Measurements from ENCODE around the gene GLCCI1. TPM values are rescaled to one million over a fixed set of nuclear protein-coding genes. Genes with fewer than 3 reads are reported as not detected.

The GLCCI1 gene
- polyA plus RNA-seq, 1 donor from 2014 or later, result 37.2 TPM

DNA sequence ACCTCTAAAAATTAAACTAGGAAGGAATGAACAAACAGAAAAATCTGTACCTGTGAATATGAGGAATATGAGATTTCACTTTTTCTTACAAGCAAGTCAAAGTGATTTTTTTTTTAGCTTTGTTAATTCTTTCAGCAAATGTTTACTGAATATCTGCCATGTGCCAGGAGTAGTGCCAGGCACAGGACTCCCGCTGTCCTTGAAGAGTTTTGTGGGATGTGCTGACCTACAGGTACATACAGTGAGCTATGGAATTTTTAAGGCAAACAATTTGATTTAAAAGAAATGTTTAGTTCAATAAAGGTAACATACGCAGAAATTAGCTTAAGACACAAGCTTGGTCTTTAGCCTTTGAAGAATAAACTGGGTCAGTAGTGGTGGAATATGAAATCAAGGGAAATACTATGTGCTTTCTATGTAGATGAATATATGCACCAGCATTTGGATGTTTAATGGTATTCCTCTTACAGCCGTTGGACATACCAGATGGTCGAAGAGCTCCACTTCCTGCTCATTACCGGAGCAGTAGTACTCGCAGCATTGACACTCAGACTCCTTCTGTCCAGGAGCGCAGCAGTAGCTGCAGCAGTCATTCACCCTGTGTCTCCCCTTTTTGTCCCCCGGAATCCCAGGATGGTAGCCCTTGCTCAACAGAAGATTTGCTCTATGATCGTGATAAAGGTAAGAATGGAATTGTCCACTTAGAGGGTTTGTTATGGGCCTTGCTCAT lies 102.0 kb downstream of the GLCCI1 start:
- TF ChIP-seq POLR2AphosphoS5 (IDR thresholded peaks at IDR 0.05), result no peak
- TF ChIP-seq, protein P1, sequence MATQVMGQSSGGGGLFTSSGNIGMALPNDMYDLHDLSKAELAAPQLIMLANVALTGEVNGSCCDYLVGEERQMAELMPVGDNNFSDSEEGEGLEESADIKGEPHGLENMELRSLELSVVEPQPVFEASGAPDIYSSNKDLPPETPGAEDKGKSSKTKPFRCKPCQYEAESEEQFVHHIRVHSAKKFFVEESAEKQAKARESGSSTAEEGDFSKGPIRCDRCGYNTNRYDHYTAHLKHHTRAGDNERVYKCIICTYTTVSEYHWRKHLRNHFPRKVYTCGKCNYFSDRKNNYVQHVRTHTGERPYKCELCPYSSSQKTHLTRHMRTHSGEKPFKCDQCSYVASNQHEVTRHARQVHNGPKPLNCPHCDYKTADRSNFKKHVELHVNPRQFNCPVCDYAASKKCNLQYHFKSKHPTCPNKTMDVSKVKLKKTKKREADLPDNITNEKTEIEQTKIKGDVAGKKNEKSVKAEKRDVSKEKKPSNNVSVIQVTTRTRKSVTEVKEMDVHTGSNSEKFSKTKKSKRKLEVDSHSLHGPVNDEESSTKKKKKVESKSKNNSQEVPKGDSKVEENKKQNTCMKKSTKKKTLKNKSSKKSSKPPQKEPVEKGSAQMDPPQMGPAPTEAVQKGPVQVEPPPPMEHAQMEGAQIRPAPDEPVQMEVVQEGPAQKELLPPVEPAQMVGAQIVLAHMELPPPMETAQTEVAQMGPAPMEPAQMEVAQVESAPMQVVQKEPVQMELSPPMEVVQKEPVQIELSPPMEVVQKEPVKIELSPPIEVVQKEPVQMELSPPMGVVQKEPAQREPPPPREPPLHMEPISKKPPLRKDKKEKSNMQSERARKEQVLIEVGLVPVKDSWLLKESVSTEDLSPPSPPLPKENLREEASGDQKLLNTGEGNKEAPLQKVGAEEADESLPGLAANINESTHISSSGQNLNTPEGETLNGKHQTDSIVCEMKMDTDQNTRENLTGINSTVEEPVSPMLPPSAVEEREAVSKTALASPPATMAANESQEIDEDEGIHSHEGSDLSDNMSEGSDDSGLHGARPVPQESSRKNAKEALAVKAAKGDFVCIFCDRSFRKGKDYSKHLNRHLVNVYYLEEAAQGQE (IDR thresholded peaks at IDR 0.05; ENCODE audit: borderline replicate concordance), result no peak
- no peak for TF ChIP-seq EZH2 (IDR thresholded peaks at IDR 0.05; ENCODE audit: borderline replicate concordance, insufficient read depth, low read length, poor library complexity, severe bottlenecking)
- TF ChIP-seq, protein P2, sequence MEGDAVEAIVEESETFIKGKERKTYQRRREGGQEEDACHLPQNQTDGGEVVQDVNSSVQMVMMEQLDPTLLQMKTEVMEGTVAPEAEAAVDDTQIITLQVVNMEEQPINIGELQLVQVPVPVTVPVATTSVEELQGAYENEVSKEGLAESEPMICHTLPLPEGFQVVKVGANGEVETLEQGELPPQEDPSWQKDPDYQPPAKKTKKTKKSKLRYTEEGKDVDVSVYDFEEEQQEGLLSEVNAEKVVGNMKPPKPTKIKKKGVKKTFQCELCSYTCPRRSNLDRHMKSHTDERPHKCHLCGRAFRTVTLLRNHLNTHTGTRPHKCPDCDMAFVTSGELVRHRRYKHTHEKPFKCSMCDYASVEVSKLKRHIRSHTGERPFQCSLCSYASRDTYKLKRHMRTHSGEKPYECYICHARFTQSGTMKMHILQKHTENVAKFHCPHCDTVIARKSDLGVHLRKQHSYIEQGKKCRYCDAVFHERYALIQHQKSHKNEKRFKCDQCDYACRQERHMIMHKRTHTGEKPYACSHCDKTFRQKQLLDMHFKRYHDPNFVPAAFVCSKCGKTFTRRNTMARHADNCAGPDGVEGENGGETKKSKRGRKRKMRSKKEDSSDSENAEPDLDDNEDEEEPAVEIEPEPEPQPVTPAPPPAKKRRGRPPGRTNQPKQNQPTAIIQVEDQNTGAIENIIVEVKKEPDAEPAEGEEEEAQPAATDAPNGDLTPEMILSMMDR (IDR thresholded peaks at IDR 0.05; ENCODE audit: poor library complexity, severe bottlenecking), result no peak
- no peak for TF ChIP-seq RAD21 (conservative IDR thresholded peaks at IDR 0.05)
- no peak for TF ChIP-seq EP300 (conservative IDR thresholded peaks at IDR 0.05; ENCODE audit: poor library complexity, severe bottlenecking)
- TF ChIP-seq TAF1 (IDR thresholded peaks at IDR 0.05; ENCODE audit: low read depth), result no peak
- TF ChIP-seq SMC3 (conservative IDR thresholded peaks at IDR 0.05; ENCODE audit: poor library complexity), result no peak
- TF ChIP-seq MXI1 (conservative IDR thresholded peaks at IDR 0.05; ENCODE audit: poor library complexity, severe bottlenecking), result no peak
- Histone ChIP-seq H3K9me2 (ENCODE audit: insufficient read depth, low read length) (no peaks in the 10 kb centered on the region), H3K4me3 (ENCODE audit: low read length) (no peak overlapping the region), H3K79me2 (replicated peaks; ENCODE audit: insufficient read depth, low read length) (peaks cover 3% of the 10 kb centered on the region), H3K9me3 (ENCODE audit: low read length) (no peaks in the 10 kb centered on the region), H3K27ac (ENCODE audit: low read length) (no peak overlapping the region), H3F3A (ENCODE audit: insufficient read depth, low read length, poor library complexity, severe bottlenecking) (no peaks in the 10 kb centered on the region), H3K9ac (ENCODE audit: low read length) (no peak overlapping the region), H2AFZ (ENCODE audit: low read depth, low read length) (no peak overlapping the region), H3K27me3 (ENCODE audit: insufficient read depth, low read depth, low read length) (no peaks in the 10 kb centered on the region), H4K20me1 (ENCODE audit: insufficient read depth) (no peaks in the 10 kb centered on the region), H3K4me2 (ENCODE audit: low read length) (no peak overlapping the region), H3K36me3 (ENCODE audit: insufficient read depth, low read length) (no peaks in the 10 kb centered on the region)

DNA sequence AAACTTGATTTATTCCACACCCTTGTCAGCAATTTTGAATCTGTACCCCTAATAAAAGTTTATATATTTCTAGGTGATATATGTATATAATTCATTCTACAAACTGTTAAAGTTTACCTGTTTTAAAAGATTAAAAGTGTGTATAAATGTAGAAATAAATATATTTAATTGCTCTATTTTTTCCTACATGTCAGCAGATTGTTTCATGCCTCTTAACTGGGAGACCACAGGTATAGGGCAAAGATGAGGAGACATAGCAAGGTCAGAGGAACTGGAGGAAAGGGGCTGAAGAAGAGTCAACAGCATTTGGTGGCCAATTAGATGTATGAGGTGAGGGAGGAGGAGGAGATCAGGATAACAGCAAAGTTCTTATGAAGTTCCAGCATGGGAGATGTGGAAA lies 109.8 kb downstream of the GLCCI1 start:
- no peak overlapping the region for H3K4me2 ChIP-seq (ENCODE audit: low read length)
- no peaks in the 10 kb centered on the region for H3F3A ChIP-seq (ENCODE audit: insufficient read depth, low read length, poor library complexity, severe bottlenecking)
- no peaks in the 10 kb centered on the region for H3K9me2 ChIP-seq (ENCODE audit: insufficient read depth, low read length)
- H3K9me3 ChIP-seq (ENCODE audit: low read length), result no peaks in the 10 kb centered on the region
- H3K4me3 ChIP-seq (ENCODE audit: low read length), result no peak overlapping the region
- no peak overlapping the region for H2AFZ ChIP-seq (ENCODE audit: low read depth, low read length)
- TF ChIP-seq EP300 (conservative IDR thresholded peaks at IDR 0.05; ENCODE audit: poor library complexity, severe bottlenecking) (no peak), EZH2 (IDR thresholded peaks at IDR 0.05; ENCODE audit: borderline replicate concordance, insufficient read depth, low read length, poor library complexity, severe bottlenecking) (no peak), MXI1 (conservative IDR thresholded peaks at IDR 0.05; ENCODE audit: poor library complexity, severe bottlenecking) (no peak), TAF1 (IDR thresholded peaks at IDR 0.05; ENCODE audit: low read depth) (no peak), POLR2AphosphoS5 (IDR thresholded peaks at IDR 0.05) (no peak), RAD21 (conservative IDR thresholded peaks at IDR 0.05) (no peak), SMC3 (conservative IDR thresholded peaks at IDR 0.05; ENCODE audit: poor library complexity) (no peak)
- TF ChIP-seq, protein P2 (IDR thresholded peaks at IDR 0.05; ENCODE audit: poor library complexity, severe bottlenecking), result no peak
- TF ChIP-seq, protein P1 (IDR thresholded peaks at IDR 0.05; ENCODE audit: borderline replicate concordance), result no peak
- H3K36me3 ChIP-seq (ENCODE audit: insufficient read depth, low read length), result no peaks in the 10 kb centered on the region
- no peaks in the 10 kb centered on the region for H4K20me1 ChIP-seq (ENCODE audit: insufficient read depth)
- no peaks in the 10 kb centered on the region for H3K79me2 ChIP-seq (replicated peaks; ENCODE audit: insufficient read depth, low read length)
- no peak overlapping the region for H3K9ac ChIP-seq (ENCODE audit: low read length)
- no peak overlapping the region for H3K27ac ChIP-seq (ENCODE audit: low read length)
- H3K27me3 ChIP-seq (ENCODE audit: insufficient read depth, low read depth, low read length), result no peaks in the 10 kb centered on the region
